HEK293 (cell line): ENCODE data around the gene ANKRD65.
"Not testable (repeated sequence)": the region's sequence is repeated elsewhere in the genome, so short reads cannot be mapped to it uniquely, and the experiment has no call there.

Source experiments
- CTCF ChIP-seq: fragments of 450-650 bp; formaldehyde crosslinking; IDR thresholded peaks from 2 replicates; pipeline ENCODE4 v1.5.1; 2016; ENCODE audit warnings: missing biosample characterization, missing genetic modification characterization
- PRDM10 ChIP-seq: fragments of 450-650 bp; formaldehyde crosslinking; IDR thresholded peaks from 2 replicates; pipeline ENCODE4 v1.5.1; 2016; ENCODE audit warnings: missing biosample characterization, missing genetic modification characterization
- PRDM6 ChIP-seq: fragments of 450-650 bp; formaldehyde crosslinking; IDR thresholded peaks from 2 replicates; pipeline ENCODE4 v1.5.1; 2017; ENCODE audit warnings: missing biosample characterization, missing genetic modification characterization
- ZNF114 ChIP-seq: fragments of 450-650 bp; formaldehyde crosslinking; IDR thresholded peaks from 2 replicates; pipeline ENCODE4 v1.5.0; 2017; ENCODE audit warnings: missing biosample characterization, missing genetic modification characterization
- ZNF157 ChIP-seq: fragments of 450-650 bp; formaldehyde crosslinking; IDR thresholded peaks from 2 replicates; pipeline ENCODE4 v1.5.1; 2016; ENCODE audit warnings: missing biosample characterization, missing genetic modification characterization
- ZNF394 ChIP-seq: fragments of 450-650 bp; formaldehyde crosslinking; IDR thresholded peaks from 2 replicates; pipeline ENCODE4 v1.5.1; 2016; ENCODE audit warnings: missing biosample characterization, missing genetic modification characterization, mild to moderate bottlenecking, moderate library complexity, borderline replicate concordance
- ZSCAN30 ChIP-seq: fragments of 450-650 bp; IDR thresholded peaks from 2 replicates; pipeline ENCODE4 v1.5.1; 2018; ENCODE audit warnings: missing biosample characterization, mild to moderate bottlenecking, missing genetic modification characterization, moderate library complexity
- TF ChIP-seq, protein P1 (sequence below): fragments of 450-650 bp; formaldehyde crosslinking; IDR thresholded peaks from 2 replicates; pipeline ENCODE4 v1.5.1; 2016; ENCODE audit warnings: missing biosample characterization, missing genetic modification characterization, low read depth

DNA sequence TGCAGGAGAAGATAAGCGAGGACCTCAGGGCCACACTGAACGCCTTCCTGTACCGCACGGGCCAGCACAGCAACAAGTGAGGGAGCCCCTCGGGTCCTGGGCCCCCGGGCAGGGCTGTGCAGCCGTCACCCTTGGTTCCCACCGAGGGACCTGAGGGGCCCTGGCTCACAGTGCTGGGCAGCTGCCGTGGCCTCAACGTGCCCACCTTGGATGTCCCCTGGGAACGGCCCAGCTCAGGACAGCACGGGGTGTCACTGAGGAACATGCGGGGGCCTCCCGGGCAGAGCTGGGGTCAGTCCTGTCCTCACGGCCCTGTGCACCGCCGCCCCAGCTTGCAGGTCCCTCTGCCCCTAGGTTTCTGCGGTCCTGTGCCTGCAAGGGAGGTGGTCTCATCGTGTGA is 38.1 kb upstream of the ANKRD65 start:
- TF ChIP-seq, protein P1, sequence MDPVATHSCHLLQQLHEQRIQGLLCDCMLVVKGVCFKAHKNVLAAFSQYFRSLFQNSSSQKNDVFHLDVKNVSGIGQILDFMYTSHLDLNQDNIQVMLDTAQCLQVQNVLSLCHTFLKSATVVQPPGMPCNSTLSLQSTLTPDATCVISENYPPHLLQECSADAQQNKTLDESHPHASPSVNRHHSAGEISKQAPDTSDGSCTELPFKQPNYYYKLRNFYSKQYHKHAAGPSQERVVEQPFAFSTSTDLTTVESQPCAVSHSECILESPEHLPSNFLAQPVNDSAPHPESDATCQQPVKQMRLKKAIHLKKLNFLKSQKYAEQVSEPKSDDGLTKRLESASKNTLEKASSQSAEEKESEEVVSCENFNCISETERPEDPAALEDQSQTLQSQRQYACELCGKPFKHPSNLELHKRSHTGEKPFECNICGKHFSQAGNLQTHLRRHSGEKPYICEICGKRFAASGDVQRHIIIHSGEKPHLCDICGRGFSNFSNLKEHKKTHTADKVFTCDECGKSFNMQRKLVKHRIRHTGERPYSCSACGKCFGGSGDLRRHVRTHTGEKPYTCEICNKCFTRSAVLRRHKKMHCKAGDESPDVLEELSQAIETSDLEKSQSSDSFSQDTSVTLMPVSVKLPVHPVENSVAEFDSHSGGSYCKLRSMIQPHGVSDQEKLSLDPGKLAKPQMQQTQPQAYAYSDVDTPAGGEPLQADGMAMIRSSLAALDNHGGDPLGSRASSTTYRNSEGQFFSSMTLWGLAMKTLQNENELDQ (tag by site-specific recombination) = not testable (repeated sequence)
- TF ChIP-seq ZNF157 (tag by site-specific recombination); CTCF; ZSCAN30 (tag by site-specific recombination); ZNF114; ZNF394 (tag by site-specific recombination); PRDM10; PRDM6 (tag by site-specific recombination): not testable (repeated sequence)
